Kidney (tissue), 14 donors: ENCODE measurements around the gene PRKAR2A. TPM values are rescaled to one million over a fixed set of nuclear protein-coding genes. Genes with fewer than 3 reads are reported as not detected.

Source experiments
- DNase-seq, 5 donors: peaks; one replicate each; pipeline ENCODE4 v3.0.0-alpha.2; 2013 to 2020
- FAIRE-seq: peaks from 2 replicates; lab custom pipeline; 2012; peaks lifted over from hg19 to GRCh38; lab: Jason Lieb, UNC
- H3K27ac ChIP-seq, 2 donors: one replicate each; pipeline ENCODE4 v1.7.0; 2013; ENCODE audit warnings: low read depth in 2 of 2, low read length in 2 of 2, inconsistent platforms in 1 of 2
- H3K27me3 ChIP-seq: one replicate; pipeline ENCODE4 v1.7.1; 2013; ENCODE audit warnings: low read length, inconsistent platforms; ENCODE audit not compliant: control insufficient read depth, insufficient read depth
- H3K36me3 ChIP-seq, 3 donors: one replicate each; pipeline versions ENCODE4 v1.7.0 to v1.7.1; 2013; ENCODE audit warnings: low read length in 3 of 3, control low read depth in 1 of 3, inconsistent platforms in 1 of 3; ENCODE audit not compliant: insufficient read depth in 3 of 3, control insufficient read depth in 2 of 3
- H3K4me1 ChIP-seq, 3 donors: one replicate each; pipeline versions ENCODE4 v1.7.0 to v1.7.1; 2013; ENCODE audit warnings: low read length in 3 of 3, inconsistent platforms in 1 of 3, low read depth in 1 of 3; ENCODE audit not compliant: control insufficient read depth in 2 of 3, insufficient read depth in 2 of 3
- H3K4me3 ChIP-seq, 3 donors: one replicate each; pipeline versions ENCODE4 v1.7.0 to v1.8.1; 2013; ENCODE audit warnings: low read length in 3 of 3, control low read depth in 1 of 3, inconsistent platforms in 1 of 3
- H3K9ac ChIP-seq, 3 donors: one replicate each; pipeline versions ENCODE4 v1.7.0 to v1.7.1; 2013; ENCODE audit warnings: low read length in 3 of 3, control low read depth in 1 of 3, inconsistent platforms in 1 of 3
- H3K9me3 ChIP-seq, 3 donors: one replicate each; pipeline versions ENCODE4 v1.7.0 to v1.7.1; 2013; ENCODE audit warnings: low read length in 3 of 3, control low read depth in 1 of 3, inconsistent platforms in 1 of 3; ENCODE audit not compliant: control insufficient read depth in 2 of 3, insufficient read depth in 1 of 3
- CTCF ChIP-seq: IDR thresholded peaks from 3 replicates; pipeline ENCODE4 v1.5.1; 2012; ENCODE audit warnings: mild to moderate bottlenecking, moderate library complexity, borderline replicate concordance; ENCODE audit not compliant: insufficient read depth; ENCODE audit errors: extremely low read depth
- intact Hi-C: fragments of 100-400 bp; cut with DNase I; formaldehyde crosslinking; loops from one replicate; pipeline ENCODE4 v1.11.1; 2022
- polyA plus RNA-seq: library from polyadenylated mRNA; stranded (reverse); fragments of 350-450 nt; fragmentation: Illumina TruSeq; extraction: RNeasy Lipid Tissue Mini Kit (QIAGEN cat#74804); gene quantifications from one replicate; pipeline ENCODE4 v1.2.3, GENCODE V29; 2014; ENCODE audit warnings: low read depth, low replicate concordance; ENCODE audit not compliant: insufficient read depth
- total RNA-seq: library from RNA; stranded (reverse); fragmentation: NEBNext Ultra II Directional; extraction: Animal tissue kit (Norgen Biotek cat#: 25700); gene quantifications from one replicate; pipeline ENCODE4 v1.2.1, GENCODE V29; 2021
- donor health status: control.
- donor health status: control.
- donor health status: control.
- donor health status: control.
- donor health status: control.
- donor health status: DM: yes; HTN: yes; CAD: no.
- donor health status: Normal renal cell carcinoma (clear cell type).

The PRKAR2A gene
- total and polyA plus RNA-seq, 2 donors from 2014 or later: 10.4 to 49.9 TPM

GRCh38 chr3:48697952-48698351 is 149.7 kb downstream of the PRKAR2A start:
- Histone ChIP-seq H3K27ac (no peak overlapping the region), H3K9me3 (no peaks in the 10 kb centered on the region), H3K4me3 (no peak overlapping the region), H3K27me3 (no peaks in the 10 kb centered on the region), H3K9ac (no peak overlapping the region), H3K4me1 (peaks cover 0 to 18% (median 3%) of the 10 kb centered on the region in 3 donors), H3K36me3 (peaks cover 5 to 13% (median 9%) of the 10 kb centered on the region in 3 donors)
- no peak for DNase-seq
- intact Hi-C loops: no loop called here
- no peak for FAIRE-seq
- TF ChIP-seq CTCF: peak; percentile 3

GRCh38 chr3:48696601-48697000 is 151.1 kb downstream of the PRKAR2A start:
- FAIRE-seq (no peak), DNase-seq (no peak)
- H3K36me3 ChIP-seq: peaks cover 13 to 24% (median 18%) of the 10 kb centered on the region in 3 donors
- H3K27ac ChIP-seq: peak overlapping the region in 1 of 2 donors; percentile 32
- H3K4me3 ChIP-seq: no peak overlapping the region
- intact Hi-C loops: no loop called here
- no peaks in the 10 kb centered on the region for H3K27me3 ChIP-seq
- TF ChIP-seq CTCF: no peak
- H3K9ac ChIP-seq: peak overlapping the region in 1 of 3 donors; percentile 21
- peaks cover 0 to 14% (median 3%) of the 10 kb centered on the region in 3 donors for H3K4me1 ChIP-seq
- H3K9me3 ChIP-seq: no peaks in the 10 kb centered on the region

Other genes with a start within 250 kb of the PRKAR2A start
- gene UQCRC1, start 238.2 kb downstream of the PRKAR2A start, total RNA-seq: 207 TPM
- gene UQCRC1, start 238.2 kb downstream of the PRKAR2A start, polyA plus RNA-seq: 584 TPM
- not detected for gene TMEM89, start 226.1 kb downstream of the PRKAR2A start, total RNA-seq
- not detected for gene TMEM89, start 226.1 kb downstream of the PRKAR2A start, polyA plus RNA-seq
- 15.4 TPM for gene SLC26A6, start 212.4 kb downstream of the PRKAR2A start, total RNA-seq
- gene SLC26A6, start 212.4 kb downstream of the PRKAR2A start, polyA plus RNA-seq: 20.6 TPM
- gene CELSR3, start 185.0 kb downstream of the PRKAR2A start, total RNA-seq: 2.0 TPM
- gene CELSR3, start 185.0 kb downstream of the PRKAR2A start, polyA plus RNA-seq: 0.17 TPM
- 31.2 TPM for gene NCKIPSD, start 162.0 kb downstream of the PRKAR2A start, total RNA-seq
- gene NCKIPSD, start 162.0 kb downstream of the PRKAR2A start, polyA plus RNA-seq: 24.0 TPM
- gene IP6K2, start 130.7 kb downstream of the PRKAR2A start, total RNA-seq: 69.4 TPM
- gene IP6K2, start 130.7 kb downstream of the PRKAR2A start, polyA plus RNA-seq: 112 TPM
- gene SLC25A20, start 51.0 kb upstream of the PRKAR2A start, total RNA-seq: 9.9 TPM
- 59.2 TPM for gene SLC25A20, start 51.0 kb upstream of the PRKAR2A start, polyA plus RNA-seq
- 75.7 TPM for gene ARIH2, start 71.0 kb upstream of the PRKAR2A start, total RNA-seq
- 30.4 TPM for gene ARIH2, start 71.0 kb upstream of the PRKAR2A start, polyA plus RNA-seq
- gene P4HTM, start 142.4 kb upstream of the PRKAR2A start, total RNA-seq: 63.7 TPM
- gene P4HTM, start 142.4 kb upstream of the PRKAR2A start, polyA plus RNA-seq: 72.6 TPM
- gene WDR6, start 159.5 kb upstream of the PRKAR2A start, total RNA-seq: 158 TPM
- 105 TPM for gene WDR6, start 159.5 kb upstream of the PRKAR2A start, polyA plus RNA-seq
- 46.8 TPM for gene DALRD3, start 170.7 kb upstream of the PRKAR2A start, total RNA-seq
- 41.6 TPM for gene DALRD3, start 170.7 kb upstream of the PRKAR2A start, polyA plus RNA-seq
- gene NDUFAF3, start 174.2 kb upstream of the PRKAR2A start, total RNA-seq: 106 TPM
- 190 TPM for gene NDUFAF3, start 174.2 kb upstream of the PRKAR2A start, polyA plus RNA-seq
- 132 TPM for gene IMPDH2, start 181.5 kb upstream of the PRKAR2A start, total RNA-seq
- 99.9 TPM for gene IMPDH2, start 181.5 kb upstream of the PRKAR2A start, polyA plus RNA-seq
- gene QRICH1, start 246.2 kb upstream of the PRKAR2A start, total RNA-seq: 92.1 TPM
- gene QRICH1, start 246.2 kb upstream of the PRKAR2A start, polyA plus RNA-seq: 23.0 TPM